Body of pancreas (tissue), 4 donors: Measurements from ENCODE around the gene USP34. TPM values are rescaled to one million over a fixed set of nuclear protein-coding genes. Genes with fewer than 3 reads are reported as not detected.

ENCODE experiments used
- ATAC-seq: fragments of 150-250 bp; one replicate; pipeline ENCODE4 v1.9.1; 2016
- DNase-seq, 4 donors: peaks; one replicate each; pipeline ENCODE4 v3.0.0-alpha.2; 2019
- H3K27ac ChIP-seq, 4 donors: fragments of 200-600 bp; sonication (generic); 1 replicate in 3 of 4; 2 replicates in 1 of 4; pipeline versions ENCODE4 v1.5.1 to v1.6.1; 2016 to 2019; ENCODE audit warnings: mild to moderate bottlenecking in 1 of 4, mixed read lengths in 1 of 4, moderate library complexity in 1 of 4
- H3K27me3 ChIP-seq, 2 donors: fragments of 200-600 bp; sonication (generic); one replicate each; pipeline ENCODE4 v1.6.0; 2016; ENCODE audit warnings: mild to moderate bottlenecking in 1 of 2
- H3K36me3 ChIP-seq, 2 donors: fragments of 200-600 bp; sonication (generic); replicated peaks in 1 of 2; 2 replicates each; pipeline ENCODE4 v1.5.1; 2016; ENCODE audit warnings: low read depth in 2 of 2; ENCODE audit not compliant: insufficient read depth in 1 of 2
- H3K4me1 ChIP-seq: fragments of 200-600 bp; sonication (generic); one replicate; pipeline ENCODE4 v1.6.0; 2016
- H3K4me3 ChIP-seq, 2 donors: fragments of 200-600 bp; sonication (generic); 1 replicate in 1 of 2; 2 replicates in 1 of 2; pipeline ENCODE4 v1.5.1; 2016 to 2019
- H3K9me3 ChIP-seq, 3 donors: fragments of 200-600 bp; sonication (generic); 1 replicate in 2 of 3; 2 replicates in 1 of 3; pipeline ENCODE4 v1.5.1; 2016
- CTCF ChIP-seq, 7 experiments: fragments of 450-650 bp in 4 of 7; fragments of 200-600 bp in 3 of 7; sonication (generic) in 3 of 7; IDR thresholded peaks; one replicate each; pipeline ENCODE4 v1.5.1; 2016 to 2019; ENCODE audit warnings: antibody characterized with exemption in 7 of 7
- POLR2A ChIP-seq, 3 donors: fragments of 450-650 bp; IDR thresholded peaks; one replicate each; pipeline ENCODE4 v1.6.1; 2016; ENCODE audit warnings: antibody characterized with exemption in 3 of 3, mild to moderate bottlenecking in 2 of 3
- WGBS, 2 donors: methylation state at CpG; one replicate each; pipeline ENCODE4 v1.1.5; 2017; 5-methylcytosine and 5-hydroxymethylcytosine counted together
- intact Hi-C: fragments of 100-400 bp; cut with DNase I; formaldehyde crosslinking; loops from one replicate; pipeline ENCODE4 v1.15.1; 2023
- total RNA-seq, 2 donors: library from RNA; depleted of rRNA; stranded (reverse); fragments of >200 nt; gene quantifications; one replicate each; pipeline ENCODE4 v1.1.0, GENCODE V29; 2016

USP34 gene
- total RNA-seq, 2 donors from 2014 or later: 87.0 to 96.5 TPM

- H3K27ac ChIP-seq: no peak overlapping the region
- no peak for TF ChIP-seq POLR2A (IDR thresholded peaks at IDR 0.05)
- no peaks in the 10 kb centered on the region for H3K9me3 ChIP-seq
- H3K27me3 ChIP-seq: no peaks in the 10 kb centered on the region
- peaks cover 44% of the 10 kb centered on the region for H3K4me1 ChIP-seq
- intact Hi-C loops: no loop called here
- DNase-seq: no peak
- H3K4me3 ChIP-seq: no peak overlapping the region
- no peak for ATAC-seq
- no peaks in the 10 kb centered on the region for H3K36me3 ChIP-seq
These were observed 32.2 kb downstream of the USP34 start for GRCh38 chr2:61438670-61439069.

GRCh38 chr2:61437170-61437569, 33.7 kb downstream of the USP34 start:
- H3K27ac ChIP-seq: no peak overlapping the region
- no peaks in the 10 kb centered on the region for H3K36me3 ChIP-seq
- TF ChIP-seq POLR2A (IDR thresholded peaks at IDR 0.05): no peak
- no peak for TF ChIP-seq CTCF (IDR thresholded peaks at IDR 0.05)
- H3K27me3 ChIP-seq: no peaks in the 10 kb centered on the region
- intact Hi-C loops: no loop called here
- DNase-seq: no peak
- peaks cover 49% of the 10 kb centered on the region for H3K4me1 ChIP-seq
- no peak overlapping the region for H3K4me3 ChIP-seq
- 85 to 88% methylated on average over 4 of the region's 4 CpGs for WGBS, 2 donors
- ATAC-seq: no peak
- H3K9me3 ChIP-seq: no peaks in the 10 kb centered on the region

- intact Hi-C loops: no loop called here
- Histone ChIP-seq H3K27ac (no peak overlapping the region), H3K9me3 (no peaks in the 10 kb centered on the region), H3K4me3 (no peak overlapping the region), H3K4me1 (peaks cover 44% of the 10 kb centered on the region), H3K36me3 (no peaks in the 10 kb centered on the region), H3K27me3 (no peaks in the 10 kb centered on the region)
- TF ChIP-seq CTCF (IDR thresholded peaks at IDR 0.05) (no peak), POLR2A (IDR thresholded peaks at IDR 0.05) (no peak)
- DNase-seq (no peak), ATAC-seq (no peak)
- WGBS, 2 donors: 75 to 83% methylated on average over 2 of the region's 2 CpGs
These were observed 34.8 kb downstream of the USP34 start for GRCh38 chr2:61436092-61436491.

- no peaks in the 10 kb centered on the region for H3K36me3 ChIP-seq
- no peak for DNase-seq
- H3K27ac ChIP-seq: no peak overlapping the region
- 55 to 69% methylated on average over 1 of the region's 1 CpG for WGBS, 2 donors
- H3K9me3 ChIP-seq: no peaks in the 10 kb centered on the region
- ATAC-seq: no peak
- TF ChIP-seq POLR2A (IDR thresholded peaks at IDR 0.05): no peak
- no peak for TF ChIP-seq CTCF (IDR thresholded peaks at IDR 0.05)
- intact Hi-C loops: no loop called here
- H3K27me3 ChIP-seq: no peaks in the 10 kb centered on the region
- H3K4me1 ChIP-seq: peaks cover 44% of the 10 kb centered on the region
- H3K4me3 ChIP-seq: no peak overlapping the region
These were observed 35.6 kb downstream of the USP34 start for GRCh38 chr2:61435291-61435690.

DNA sequence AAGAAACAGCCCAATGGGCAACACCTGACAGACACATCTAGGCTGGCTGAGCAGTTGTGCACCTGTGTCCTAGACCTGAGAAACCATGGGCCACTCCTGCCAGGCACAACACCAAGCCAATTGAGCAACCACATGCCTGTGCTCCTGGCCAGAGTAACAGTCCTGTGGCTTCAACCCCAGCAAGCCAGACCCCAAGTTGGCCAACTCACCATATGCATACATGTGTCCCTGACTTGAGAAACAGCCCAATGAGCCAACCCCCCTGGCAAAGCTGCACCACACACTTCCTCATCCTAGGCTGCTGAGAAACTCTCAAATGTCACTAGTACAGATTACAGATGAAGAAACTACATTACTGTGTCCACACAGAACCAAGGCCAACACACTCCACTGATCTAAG, 36.6 kb downstream of the USP34 start:
- peak; percentile 30 to 59 (median 34) for DNase-seq

More for the DNA sequence above, 36.6 kb downstream of the USP34 start:
- ATAC-seq: peak; percentile 59
- H3K4me1 ChIP-seq: peaks cover 34% of the 10 kb centered on the region
- no peak overlapping the region for H3K4me3 ChIP-seq
- no peaks in the 10 kb centered on the region for H3K36me3 ChIP-seq
- H3K27me3 ChIP-seq: no peaks in the 10 kb centered on the region
- no peaks in the 10 kb centered on the region for H3K9me3 ChIP-seq
- intact Hi-C loops: no loop called here
- TF ChIP-seq CTCF (IDR thresholded peaks at IDR 0.05) (no peak), POLR2A (IDR thresholded peaks at IDR 0.05) (no peak)
- no peak overlapping the region for H3K27ac ChIP-seq
